ENCODE measurements around the gene C19orf44. TPM values are rescaled to one million over a fixed set of nuclear protein-coding genes. Genes with fewer than 3 reads are reported as not detected.
"Not testable (repeated sequence)": the region's sequence is repeated elsewhere in the genome, so short reads cannot be mapped to it uniquely, and the experiment has no call there.

Gene C19orf44
- total RNA-seq (2014; rRNA removed; shearing (Covaris generic); ENCODE audit: low replicate concordance) = 9.7 and 23.3 TPM in 2 replicates

DNA sequence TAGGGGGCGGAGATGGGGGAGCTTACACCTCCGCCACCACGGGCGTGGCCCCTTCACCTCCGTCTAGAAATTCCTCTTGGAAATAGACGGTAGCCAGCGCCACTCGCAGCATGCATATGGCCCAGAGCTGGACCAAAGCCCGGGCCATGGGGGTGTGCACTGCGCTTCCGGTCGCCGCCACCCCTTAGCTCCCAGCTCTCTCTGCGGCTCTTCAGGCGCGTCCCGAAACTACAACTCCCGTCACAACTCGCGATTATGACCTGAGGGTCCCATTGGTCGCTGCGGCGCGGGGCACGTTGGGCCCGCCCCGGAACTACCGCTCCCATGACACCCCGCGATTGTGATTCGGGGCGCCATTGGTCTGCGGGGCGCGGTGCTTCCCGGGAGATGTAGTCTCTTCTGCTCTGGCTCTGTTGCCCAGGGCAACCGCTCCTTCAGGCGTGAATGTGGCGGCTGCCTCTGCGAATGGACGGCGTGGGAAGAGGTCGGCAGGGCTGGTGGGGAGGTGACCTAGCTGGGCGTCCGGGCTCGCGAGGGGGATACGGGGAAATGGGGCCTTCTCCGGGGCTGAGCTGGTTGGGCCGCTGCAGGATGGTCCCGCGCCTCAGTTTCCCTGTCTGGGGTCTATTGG lies at the start of gene C19orf44, which contains the start of gene CALR3:
C19orf44 (plus strand) TSS at position 413 of the 631 bp plus-strand sequence. CDS start 4,399 bp downstream, outside the sequence.
CALR3 (minus strand) TSS at position 186 of the 631 bp plus-strand sequence; CDS start at position 148, 38 bp downstream.
- in situ Hi-C loops (cut with HindIII; ENCODE audit: low pct_unique_long_range_greater_than_20kb, low sequenced_read_pairs) = no loop called here
- DNase-seq (ENCODE audit: low read depth) = peak; percentile 99

DNA sequence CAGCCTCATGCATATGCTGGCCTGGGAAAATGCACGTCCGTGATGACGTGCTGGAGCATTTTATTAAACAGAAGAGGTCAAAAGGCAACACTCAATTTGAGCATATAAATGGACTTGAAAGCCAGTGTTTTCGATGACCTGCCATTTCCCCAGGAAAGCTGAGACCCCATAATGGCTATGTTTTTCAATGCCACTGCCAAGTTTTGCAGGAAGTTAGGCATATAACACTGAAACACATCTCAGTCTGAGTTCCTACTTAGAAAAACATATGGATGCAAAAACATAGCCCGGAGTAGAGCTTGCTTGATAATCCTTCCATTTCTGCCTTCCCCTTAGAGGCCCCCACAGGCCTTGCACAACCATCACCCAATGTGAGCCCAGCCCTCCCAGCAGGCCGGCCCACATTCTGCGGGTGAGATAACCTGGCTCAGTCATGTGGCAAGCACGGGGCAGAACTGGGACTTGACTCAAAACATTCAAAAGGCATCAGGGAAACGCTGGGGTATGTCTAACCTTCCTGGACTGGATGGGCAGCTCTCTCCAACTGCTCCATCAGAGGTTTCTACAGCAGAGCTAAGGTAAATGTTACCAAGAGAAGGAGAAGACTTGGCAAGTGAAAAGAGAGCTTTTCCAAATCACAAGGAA lies 49.3 kb upstream of the C19orf44 start:
- DNase-seq (ENCODE audit: low read depth) = peak; percentile 86
- in situ Hi-C loops (cut with HindIII; ENCODE audit: low pct_unique_long_range_greater_than_20kb, low sequenced_read_pairs) = no loop called here

DNA sequence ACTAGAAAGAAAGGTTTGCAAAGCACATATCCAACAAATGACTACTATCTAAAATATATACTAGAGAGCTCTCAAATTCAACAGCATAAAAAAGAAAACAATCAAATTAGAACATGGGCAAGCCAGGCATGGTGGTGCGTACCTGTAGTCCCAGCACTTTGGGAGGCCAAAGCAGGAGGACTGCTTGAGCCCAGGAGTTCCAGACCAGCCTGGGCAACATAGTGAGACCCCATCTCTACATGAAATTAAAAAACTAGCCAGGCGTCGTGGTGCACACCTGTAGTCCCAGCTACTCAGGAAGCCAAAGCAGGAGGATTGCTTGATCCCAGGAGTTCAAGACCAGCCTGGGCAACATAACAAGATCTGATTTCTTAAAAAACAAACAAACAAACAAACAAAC lies 47.3 kb upstream of the C19orf44 start:
- in situ Hi-C loops (cut with HindIII; ENCODE audit: low pct_unique_long_range_greater_than_20kb, low sequenced_read_pairs); DNase-seq (ENCODE audit: low read depth): not testable (repeated sequence)

DNA sequence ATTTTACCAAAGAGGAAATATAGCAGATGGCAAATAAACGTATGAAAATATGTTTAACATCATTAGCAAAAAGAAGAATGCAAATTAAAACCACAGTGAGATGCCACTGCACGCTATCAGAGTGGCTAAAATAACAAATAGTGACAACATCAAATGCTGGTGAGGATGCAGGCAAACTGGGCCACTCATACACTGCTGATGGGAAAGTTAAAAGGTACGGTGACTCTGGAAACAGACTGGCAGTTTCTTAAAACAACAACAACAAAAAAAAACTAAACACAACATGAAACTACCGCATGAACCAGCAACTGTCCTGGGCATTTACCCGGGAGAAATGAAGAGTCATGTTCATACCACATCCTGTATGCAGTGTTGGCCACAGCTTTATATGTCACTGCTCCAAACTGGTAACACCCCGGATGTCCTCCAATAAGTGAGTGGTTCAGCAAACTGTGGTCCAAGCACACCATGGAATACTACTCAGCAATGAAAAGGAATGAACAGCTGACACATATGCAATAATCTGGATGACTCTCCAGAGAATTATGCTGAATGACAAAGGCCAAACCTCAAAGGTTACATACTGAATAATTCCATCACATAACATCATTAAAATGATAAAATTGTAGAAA lies 46.7 kb upstream of the C19orf44 start:
- in situ Hi-C loops (cut with HindIII; ENCODE audit: low pct_unique_long_range_greater_than_20kb, low sequenced_read_pairs) = no loop called here
- DNase-seq (ENCODE audit: low read depth) = no peak

DNA sequence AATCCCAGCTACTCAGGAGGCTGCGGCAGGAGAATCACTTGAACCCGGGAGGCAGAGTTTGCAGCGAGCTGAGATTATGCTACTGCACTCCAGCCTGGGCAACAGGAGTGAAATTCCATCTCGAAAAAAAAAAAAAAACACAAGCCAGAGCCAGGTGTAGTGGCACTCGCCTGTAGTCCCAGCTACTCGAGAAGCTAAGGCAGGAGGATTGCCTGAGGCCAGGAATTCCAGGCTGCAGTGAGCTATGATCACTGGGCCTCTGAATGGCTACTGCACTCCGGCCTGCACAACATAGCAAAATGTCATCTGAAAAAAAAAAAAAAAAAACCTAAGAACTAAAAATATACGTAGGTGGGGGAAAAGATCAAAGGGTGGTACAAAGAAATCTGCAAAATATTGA lies 43.9 kb upstream of the C19orf44 start:
- in situ Hi-C loops (cut with HindIII; ENCODE audit: low pct_unique_long_range_greater_than_20kb, low sequenced_read_pairs) = no loop called here
- no peak for DNase-seq (ENCODE audit: low read depth)

DNA sequence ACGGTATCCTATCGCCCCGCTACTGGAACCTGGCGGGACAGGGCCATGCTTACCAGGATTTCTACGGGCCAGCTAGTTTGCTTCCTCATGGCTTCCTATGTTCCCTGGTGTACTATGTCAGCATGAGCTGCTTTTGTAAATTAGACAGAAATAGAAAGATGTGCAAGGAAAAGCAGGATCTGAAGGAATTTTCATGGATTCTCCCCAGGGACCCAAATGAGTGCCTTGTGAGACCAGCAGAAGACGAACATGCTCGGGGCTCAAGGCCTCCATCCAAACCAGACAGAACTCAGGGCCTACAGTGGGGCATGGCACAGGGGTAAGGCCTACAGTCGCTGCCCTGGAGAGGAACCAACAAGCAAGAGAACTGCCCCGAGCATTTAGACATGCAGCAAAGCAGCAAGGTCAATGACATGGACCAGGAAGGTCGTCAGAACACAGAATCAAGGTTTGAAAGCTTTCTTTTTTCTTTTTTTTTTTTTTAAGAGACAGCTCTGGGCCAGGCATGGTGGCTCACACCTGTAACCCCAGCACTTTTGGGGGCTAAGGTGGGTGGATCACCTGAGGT lies 41.8 kb upstream of the C19orf44 start:
- no peak for DNase-seq (ENCODE audit: low read depth)
- in situ Hi-C loops (cut with HindIII; ENCODE audit: low pct_unique_long_range_greater_than_20kb, low sequenced_read_pairs) = no loop called here

DNA sequence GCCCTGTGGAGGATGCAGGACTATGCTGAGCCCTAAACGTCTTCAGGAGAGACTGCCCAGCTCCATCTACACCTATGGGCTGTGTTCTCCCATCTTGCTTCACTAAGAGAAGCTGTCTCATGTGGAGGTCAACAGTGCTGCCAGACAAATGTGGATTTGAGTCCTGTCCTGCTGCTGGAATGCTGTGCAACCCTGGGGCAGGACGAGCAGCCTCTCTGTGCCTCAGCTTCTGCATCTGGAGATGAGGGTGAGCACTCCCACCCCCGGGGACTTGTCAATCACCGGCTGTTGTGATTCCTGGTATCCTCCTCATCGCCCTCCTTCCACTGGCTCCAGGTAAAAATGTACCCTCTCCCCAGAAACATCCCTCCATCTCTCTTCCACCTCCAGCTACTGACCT lies 40.7 kb upstream of the C19orf44 start:
- in situ Hi-C loops (cut with HindIII; ENCODE audit: low pct_unique_long_range_greater_than_20kb, low sequenced_read_pairs) = no loop called here

DNA sequence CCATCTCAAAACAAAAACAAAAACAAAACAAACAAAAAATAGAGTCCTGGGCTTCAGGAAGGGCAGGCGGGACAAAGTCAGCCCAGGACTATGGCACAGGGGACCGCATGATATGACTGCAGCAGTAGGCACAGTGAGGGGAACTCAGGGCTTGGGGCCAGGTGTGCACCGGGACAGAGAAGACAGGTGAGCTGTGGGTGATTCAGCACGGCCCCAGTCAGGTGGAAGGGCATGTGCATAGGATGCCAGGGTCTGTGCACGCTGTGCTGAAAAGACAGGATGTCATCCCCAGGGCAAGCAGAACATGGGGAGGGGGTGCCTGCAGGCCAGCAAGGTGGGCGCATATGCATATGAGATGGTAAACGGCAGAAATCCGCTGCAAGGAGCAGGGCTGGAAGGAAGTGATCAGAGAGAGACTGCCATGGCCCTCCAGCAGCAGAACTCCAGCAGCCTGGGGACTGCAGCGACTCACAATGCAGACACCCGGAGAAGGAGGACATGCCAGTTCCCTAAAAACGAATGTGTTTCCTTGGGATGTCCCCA lies 39.5 kb upstream of the C19orf44 start:
- in situ Hi-C loops (cut with HindIII; ENCODE audit: low pct_unique_long_range_greater_than_20kb, low sequenced_read_pairs) = no loop called here
- DNase-seq (ENCODE audit: low read depth) = no peak

More for the DNA sequence above, 40.7 kb upstream of the C19orf44 start:
- DNase-seq (ENCODE audit: low read depth) = no peak

DNA sequence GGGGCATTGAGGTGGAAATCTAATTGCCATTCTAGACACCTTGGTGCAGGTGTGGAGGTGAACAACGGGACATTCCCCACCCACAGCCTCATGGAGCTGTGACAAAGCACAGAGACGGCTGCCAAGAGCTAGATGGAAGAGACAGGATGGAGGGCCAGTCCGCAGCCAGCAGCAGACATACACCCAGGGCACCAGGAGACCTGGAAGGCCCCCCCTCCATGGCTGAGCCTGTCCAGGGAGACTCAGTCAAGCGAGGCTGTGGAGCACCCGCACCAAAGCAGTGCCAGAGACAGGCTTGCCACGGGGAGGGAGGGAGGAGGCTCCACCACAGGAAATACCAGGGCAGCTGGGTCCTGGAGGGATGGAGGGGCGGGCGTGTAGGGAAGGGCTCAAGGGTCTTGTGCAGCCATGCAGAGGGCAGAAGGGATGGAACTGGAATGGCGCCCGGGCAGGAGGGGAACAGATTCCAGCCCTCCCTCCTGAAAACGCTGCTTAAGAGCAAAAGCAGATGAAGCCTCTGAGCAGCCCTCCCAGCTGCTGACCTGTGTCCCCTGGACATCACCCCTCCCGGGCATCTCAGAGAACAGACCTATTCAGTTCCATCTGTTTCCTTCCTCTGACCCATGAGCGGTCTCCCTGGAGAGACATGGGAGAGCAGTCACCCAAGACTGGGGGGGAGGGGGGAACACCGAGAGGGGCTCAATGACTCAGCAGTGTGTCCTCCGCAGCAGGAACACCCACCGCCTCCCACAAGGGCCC lies 38.8 kb upstream of the C19orf44 start:
- DNase-seq (ENCODE audit: low read depth) = peak; percentile 98
- in situ Hi-C loops (cut with HindIII; ENCODE audit: low pct_unique_long_range_greater_than_20kb, low sequenced_read_pairs) = no loop called here

DNA sequence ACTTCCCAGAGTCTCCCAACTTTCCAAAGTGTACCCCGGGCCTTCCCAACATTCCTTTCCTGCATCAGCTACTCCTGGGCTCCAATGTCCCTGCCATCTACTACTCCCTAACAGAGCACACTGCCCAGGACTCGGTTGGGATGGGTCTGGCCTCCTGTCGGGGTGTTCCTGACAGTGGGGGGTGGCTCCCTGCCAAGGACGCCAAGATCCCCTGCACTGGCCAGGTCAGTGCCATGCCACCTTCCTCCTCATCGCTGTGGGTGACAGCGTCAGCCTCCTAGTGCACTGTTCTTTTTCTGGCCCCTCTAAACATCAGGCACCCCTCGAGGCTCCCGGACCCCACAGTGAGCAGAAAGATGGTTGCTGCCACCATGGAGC lies 38.3 kb upstream of the C19orf44 start:
- in situ Hi-C loops (cut with HindIII; ENCODE audit: low pct_unique_long_range_greater_than_20kb, low sequenced_read_pairs) = no loop called here
- DNase-seq (ENCODE audit: low read depth) = no peak

DNA sequence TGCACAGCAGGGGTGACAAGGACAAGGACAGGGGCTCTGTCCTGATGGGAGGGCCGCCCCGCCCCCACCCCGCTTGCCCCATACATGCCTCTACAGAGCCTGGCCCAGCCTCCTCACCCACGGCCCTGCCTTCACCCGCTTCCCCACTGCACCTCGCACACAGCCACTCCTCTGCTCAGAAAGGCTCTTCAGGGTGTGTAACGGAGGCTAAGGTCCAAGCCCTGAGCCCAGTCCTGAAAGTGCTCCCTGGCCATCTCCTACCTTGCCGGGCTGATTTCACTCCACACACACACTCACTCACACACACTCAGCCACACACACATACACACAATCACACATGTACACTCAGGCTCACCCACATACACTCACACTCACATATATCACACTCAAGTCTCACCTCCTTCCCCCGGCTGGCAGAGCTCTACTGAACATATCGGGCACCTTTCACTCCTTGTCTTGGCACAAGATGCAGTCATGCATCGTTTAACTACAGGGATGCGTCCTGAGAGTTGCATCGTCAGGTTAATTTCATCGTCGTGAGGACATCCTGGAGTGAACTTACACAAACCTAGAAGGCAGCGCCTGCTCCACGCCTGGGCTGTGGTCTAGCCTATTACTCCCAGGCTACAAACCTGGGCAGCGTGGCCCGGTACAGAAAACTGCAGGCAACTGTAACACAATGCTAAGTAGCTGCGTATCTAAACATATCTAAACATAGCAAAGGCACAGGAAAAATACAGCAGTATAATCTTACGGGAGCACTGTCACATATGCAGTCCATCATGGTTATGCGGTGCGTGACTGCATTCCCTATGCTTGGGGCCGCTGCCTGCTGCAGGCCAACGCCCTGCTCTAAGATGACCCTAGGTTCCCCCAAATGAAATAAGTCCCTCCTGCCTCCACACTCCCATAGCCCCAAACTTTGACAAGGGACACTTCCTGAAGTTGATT lies 37.5 kb upstream of the C19orf44 start:
- peak; percentile 75 for DNase-seq (ENCODE audit: low read depth)
- in situ Hi-C loops (cut with HindIII; ENCODE audit: low pct_unique_long_range_greater_than_20kb, low sequenced_read_pairs) = no loop called here

DNA sequence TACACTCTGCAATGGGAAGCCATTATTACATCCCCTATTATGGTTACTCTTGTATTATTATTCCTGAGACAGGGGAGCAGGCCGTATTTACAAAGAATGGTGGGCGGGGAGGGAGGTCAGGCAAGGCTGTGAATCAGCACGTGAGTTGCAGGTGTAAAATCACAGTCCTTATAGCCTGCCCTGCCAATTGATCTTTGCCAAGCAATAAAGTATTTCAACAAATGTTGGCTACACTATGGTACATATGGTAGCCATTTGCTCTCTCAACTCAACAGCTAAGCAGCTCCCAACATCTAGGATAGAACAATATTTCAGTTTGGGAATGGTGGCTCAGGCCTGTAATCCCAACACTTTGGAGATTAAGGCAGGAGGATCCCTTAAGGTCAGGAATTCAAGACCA lies 36.5 kb upstream of the C19orf44 start:
- in situ Hi-C loops (cut with HindIII; ENCODE audit: low pct_unique_long_range_greater_than_20kb, low sequenced_read_pairs) = no loop called here
- no peak for DNase-seq (ENCODE audit: low read depth)

DNA sequence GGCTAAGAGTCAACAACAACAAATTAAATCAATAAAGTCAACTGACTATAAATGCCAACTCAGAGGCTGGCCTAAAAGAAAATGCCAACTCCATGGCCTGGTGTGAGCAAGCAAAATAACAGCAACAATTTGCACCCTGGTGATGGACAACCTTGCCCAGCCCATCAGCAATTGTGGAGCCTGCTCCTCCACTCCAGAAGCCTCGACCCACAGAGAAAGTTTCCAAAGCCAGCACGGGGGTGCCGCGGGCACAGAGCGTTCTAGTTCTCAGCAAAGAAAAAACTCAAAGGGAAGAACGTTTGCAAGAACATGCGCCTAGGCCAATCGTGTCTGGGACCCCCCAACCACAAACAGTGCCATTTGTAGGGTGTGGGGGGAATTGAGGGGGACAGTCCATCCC lies 35.7 kb upstream of the C19orf44 start:
- in situ Hi-C loops (cut with HindIII; ENCODE audit: low pct_unique_long_range_greater_than_20kb, low sequenced_read_pairs) = no loop called here
- DNase-seq (ENCODE audit: low read depth) = no peak

DNA sequence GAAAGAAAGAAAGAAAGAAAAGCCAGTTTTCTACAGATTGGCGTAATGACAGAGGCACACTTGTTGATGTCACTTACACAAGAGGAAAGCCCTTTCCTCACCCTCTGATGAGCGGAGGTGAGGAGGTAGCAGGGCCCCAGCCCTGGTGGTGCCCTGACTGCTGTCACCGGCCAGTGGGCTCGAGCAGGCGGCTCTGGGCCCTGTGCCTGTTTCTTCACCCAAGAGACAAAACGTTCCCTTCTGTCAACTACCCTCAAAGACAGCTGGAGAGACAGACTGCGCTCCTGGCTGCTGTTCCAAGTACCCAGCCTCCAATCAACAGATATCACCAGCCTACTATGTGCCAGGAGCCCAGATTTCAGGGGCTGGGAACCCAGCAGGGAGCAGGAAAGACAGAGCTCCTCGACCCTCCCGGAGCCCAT lies 34.6 kb upstream of the C19orf44 start:
- in situ Hi-C loops (cut with HindIII; ENCODE audit: low pct_unique_long_range_greater_than_20kb, low sequenced_read_pairs) = no loop called here
- no peak for DNase-seq (ENCODE audit: low read depth)

DNA sequence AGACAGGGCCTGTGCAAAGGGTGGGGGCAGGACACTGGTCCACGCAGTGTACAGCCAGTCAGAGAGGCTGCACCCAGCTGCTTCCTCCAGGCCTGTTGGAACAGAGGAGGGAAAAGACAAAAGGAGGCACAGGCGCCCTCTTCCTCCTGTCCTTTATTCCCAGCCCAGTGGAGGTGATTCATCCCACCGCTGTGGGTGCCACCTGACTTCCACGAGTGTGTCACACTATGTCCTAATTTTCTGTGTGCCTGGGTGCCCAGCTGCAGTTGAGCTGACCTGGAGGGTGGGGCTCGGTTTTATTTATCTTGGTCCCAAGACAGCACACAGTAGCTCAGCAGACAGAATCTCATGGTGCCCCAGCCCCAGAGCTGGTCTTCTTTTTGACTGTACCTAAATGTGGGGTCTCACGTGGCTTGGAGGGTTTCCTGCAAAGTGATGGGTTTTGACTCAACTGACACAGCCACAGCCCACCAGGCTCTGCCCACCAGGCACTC lies 33.4 kb upstream of the C19orf44 start:
- peak; percentile 83 for DNase-seq (ENCODE audit: low read depth)
- in situ Hi-C loops (cut with HindIII; ENCODE audit: low pct_unique_long_range_greater_than_20kb, low sequenced_read_pairs) = no loop called here

DNA sequence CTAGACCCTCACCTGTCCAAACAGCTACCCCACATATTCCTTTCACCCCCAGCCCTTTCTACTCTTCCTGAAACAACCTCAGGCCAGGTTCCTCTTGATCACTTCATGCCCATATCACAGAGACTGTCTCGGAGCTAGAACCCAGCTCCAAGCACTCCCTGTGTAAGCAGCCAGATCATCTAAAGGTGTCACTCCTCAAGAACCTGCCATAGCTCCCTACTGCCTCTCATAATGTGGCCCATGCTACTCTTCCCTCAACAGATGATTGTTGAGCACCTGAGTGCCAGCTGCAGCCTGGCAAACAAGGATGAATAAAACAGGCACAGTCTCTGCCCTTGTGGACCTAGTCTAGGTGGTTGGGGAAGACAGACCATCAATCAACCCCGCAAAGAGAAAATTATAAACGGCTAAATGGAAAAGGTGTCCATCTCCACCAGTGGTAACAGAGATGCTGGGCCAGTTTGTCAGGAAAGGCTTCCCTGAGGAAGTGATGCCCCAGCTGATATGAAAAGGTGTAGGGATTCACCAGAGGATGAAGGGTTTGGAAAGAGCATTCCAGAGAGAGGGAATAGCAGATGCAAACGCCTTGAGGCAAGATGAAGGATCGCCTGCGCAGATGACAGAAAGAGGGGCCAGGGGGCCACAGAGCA lies 32.7 kb upstream of the C19orf44 start:
- in situ Hi-C loops (cut with HindIII; ENCODE audit: low pct_unique_long_range_greater_than_20kb, low sequenced_read_pairs) = no loop called here
- no peak for DNase-seq (ENCODE audit: low read depth)
